HG02571 (cell line): ENCODE measurements around the gene TMEM106C.

Experiments
- ATAC-seq: cut with Tn5 transposase; IDR thresholded peaks from one replicate; pipeline ENCODE4 v1.9.1; 2021; ENCODE audit warnings: mild to moderate bottlenecking, moderate library complexity; ENCODE audit not compliant: unreplicated experiment

The TMEM106C gene

DNA sequence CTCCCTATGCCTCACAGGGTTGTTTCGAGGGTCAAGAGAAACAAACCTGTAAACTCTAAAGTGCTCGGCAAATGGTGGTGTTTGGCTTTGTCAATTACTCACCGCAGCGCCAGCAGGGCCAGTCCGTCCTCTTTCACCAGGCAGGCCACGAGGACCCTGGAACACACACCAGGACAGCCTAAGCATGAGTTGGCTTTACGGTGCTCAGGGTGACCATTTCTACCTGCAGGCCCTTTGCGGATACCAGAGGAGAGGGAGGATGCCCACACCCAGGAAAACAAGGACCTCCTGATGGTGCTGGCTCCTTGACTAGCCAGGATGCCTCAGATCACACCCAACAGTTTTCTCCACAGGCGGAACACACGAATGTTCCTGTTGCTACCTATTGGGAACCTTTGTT is 29.4 kb downstream of the TMEM106C start:
- no peak for ATAC-seq

DNA sequence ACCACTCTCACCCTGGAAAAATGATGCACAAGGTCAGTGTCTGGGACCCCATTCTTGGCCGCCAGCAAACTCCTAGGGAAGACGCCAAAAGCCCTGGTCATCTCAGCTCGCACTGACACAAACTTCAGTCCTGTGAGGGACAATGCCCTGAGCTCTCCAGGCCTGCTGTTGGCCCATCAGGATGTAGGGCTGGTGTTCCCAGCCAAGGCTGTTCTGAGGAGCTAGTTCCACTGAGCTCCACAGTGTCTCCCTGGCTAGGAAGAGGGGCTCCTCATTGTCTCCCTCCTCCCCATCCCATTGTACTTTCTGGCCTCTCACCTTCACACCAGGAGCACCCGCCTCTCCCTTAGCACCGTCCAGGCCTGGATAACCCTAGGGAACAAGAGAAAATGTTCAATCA is 30.1 kb downstream of the TMEM106C start:
- ATAC-seq, result no peak

DNA sequence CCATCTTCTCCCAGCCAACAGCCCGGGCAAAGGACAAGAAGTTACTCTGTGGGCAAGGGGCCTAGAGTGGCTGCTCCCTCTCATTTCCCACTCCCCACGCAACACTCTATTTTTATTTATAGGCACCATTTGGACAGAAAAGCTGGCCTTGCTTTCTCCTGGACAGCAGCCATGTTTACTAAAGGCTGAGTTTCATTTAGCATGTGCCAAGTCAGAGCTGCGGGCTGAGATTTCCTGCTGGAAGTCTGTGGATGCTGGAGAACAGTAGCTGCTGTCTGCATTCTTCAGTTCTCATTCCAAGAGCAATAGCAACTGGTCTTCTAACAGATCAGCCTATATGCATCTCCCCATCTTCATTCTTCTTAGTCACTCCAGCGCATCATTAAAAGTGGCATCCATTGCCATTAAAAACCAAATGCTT is 32.6 kb downstream of the TMEM106C start:
- ATAC-seq, result no peak

DNA sequence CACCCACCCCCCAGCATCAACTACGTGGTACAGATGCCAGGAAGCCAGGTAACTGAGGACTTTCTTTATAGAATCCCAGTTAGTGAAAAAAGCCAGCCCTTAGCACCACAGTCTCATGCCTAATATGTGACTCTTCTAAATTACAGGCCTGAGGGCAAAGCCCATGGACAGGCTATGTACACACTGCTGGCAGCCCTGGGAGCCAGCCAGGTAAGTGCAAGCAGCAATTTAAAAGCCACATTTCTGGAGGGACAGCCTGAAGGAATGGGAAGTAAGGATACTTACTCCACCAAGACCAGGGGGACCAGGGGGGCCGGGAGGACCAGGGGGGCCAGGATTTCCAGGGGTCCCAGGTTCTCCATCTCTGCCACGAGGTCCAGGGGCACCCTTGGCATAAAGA is 33.9 kb downstream of the TMEM106C start:
- no peak for ATAC-seq

DNA sequence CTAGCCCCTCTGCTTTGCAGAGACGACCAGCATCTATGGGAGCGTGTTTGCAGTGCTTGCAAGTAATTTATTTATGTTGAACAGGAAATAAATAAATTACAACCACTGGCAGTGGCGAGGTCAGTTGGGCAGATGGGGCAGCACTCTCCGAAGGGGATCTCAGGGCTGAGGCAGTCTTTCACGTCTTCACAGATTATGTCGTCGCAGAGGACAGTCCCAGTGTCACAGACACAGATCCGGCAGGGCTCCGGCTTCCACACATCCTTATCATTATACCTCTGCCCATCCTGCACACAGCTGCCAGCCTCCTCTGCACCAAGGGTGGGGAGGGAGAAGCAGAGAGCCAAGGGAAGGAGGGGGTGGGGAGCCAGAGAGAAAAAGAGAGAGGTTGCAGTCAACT is 36.4 kb downstream of the TMEM106C start:
- ATAC-seq, result no peak

DNA sequence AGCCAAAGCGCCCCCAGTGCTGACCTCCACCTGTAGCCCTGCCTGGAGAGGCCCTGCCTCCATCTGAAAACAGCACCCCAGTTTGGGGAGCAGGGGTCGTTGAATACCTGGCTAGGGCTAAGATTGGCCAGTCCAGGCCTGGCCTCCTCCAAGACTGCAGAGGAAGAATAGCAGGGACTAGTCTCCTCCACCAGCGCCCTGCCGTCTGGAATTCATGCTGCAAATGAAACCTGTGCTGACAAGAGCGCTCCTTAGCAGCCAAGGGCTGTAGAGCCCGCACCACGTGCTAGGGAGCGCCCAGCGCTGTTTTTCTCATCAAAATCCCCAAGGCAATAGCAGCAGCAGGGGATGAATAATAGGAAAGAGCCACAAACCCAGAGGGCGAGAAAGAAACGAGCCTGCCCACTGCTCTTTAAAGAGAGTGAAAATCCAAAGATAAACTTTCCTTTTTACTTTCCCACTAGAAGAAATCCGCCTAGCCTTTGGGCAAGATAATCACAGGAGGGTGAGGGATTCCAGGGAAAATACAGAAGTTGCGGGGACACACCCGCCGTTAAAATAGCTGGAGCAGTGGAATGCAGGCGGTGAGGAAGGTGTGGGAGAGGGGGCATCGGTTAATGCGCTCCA is 37.6 kb downstream of the TMEM106C start:
- ATAC-seq, result no peak

DNA sequence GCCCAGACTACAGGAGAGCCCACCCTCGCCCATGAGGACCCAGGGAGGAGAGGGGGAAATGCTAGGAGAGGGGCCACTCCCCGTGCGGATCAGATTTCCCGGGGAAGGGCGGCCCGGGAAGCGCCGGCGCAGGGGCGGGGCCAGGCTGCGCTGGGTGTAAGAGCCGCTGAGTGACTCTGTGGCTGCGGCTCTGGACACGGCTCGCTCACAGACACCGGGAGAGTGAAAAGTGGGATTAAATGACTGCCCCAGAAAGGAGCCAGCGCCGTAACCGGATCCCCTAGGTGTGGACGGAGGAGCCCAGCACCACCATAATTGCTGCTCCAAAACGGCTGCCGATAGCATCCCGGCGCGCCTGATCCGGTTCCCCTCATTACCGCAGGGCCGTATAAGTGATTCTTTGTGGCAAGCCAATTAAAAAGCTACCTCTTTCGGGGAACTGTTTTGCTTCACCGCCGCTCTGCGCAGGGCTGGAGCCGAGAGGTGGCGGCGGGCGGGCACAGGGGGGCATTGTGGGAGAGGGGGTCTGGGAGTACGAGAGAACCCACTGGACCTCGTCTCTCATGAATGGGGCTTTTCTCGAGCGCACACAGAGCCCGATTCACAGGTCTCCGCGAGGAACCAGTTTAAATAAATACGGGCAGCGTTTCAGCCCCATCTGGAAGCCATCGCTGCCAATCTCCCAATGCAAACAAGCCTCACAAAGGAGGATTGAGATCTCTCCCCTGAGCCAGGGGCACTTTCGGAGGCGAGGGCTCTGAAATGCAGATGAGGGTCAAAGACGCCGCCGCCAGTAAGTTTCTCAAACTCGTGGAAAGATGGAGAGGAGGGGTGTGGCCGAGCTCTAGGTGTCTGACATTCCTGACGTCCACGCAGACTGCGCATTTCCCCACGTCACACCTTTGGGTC is 38.4 kb downstream of the TMEM106C start:
- ATAC-seq, result no peak

DNA sequence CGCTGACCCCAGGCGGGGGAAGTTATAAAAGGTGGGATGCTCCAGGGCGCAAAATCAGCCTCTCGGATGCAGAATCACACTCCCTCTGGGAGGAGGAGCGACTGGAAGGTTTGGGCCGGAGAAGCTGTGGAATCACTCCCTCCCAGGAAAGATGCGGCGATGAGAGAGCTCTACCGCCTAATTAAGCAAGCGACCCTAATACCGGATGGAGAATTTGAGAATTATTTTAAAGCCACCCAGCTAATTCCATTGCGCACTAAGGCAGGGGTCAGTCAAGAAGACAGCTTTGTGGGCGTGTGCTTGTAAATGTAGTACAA is 39.0 kb downstream of the TMEM106C start:
- ATAC-seq, result no peak

DNA sequence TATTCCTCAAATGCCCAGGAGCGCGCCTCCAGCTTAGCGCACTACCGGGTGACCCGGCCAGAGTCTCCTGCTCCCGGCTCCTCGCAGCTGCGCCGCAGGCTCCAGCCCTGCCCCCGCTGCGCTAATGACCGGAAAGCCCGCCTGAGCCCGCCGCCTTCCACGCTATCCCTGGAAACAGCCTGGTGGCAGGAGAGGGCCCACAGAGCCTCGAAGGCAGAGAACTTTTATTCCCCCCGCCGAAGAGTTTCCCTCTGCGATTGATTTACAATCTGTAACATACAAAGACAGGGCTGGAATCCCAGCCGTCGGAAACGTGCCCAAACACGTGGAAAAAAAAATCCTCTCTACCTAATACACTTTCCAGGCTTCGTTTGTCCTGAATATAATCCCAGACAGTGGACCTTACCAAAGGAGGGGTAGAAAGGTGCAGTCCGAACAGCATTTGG is 39.4 kb downstream of the TMEM106C start:
- no peak for ATAC-seq

DNA sequence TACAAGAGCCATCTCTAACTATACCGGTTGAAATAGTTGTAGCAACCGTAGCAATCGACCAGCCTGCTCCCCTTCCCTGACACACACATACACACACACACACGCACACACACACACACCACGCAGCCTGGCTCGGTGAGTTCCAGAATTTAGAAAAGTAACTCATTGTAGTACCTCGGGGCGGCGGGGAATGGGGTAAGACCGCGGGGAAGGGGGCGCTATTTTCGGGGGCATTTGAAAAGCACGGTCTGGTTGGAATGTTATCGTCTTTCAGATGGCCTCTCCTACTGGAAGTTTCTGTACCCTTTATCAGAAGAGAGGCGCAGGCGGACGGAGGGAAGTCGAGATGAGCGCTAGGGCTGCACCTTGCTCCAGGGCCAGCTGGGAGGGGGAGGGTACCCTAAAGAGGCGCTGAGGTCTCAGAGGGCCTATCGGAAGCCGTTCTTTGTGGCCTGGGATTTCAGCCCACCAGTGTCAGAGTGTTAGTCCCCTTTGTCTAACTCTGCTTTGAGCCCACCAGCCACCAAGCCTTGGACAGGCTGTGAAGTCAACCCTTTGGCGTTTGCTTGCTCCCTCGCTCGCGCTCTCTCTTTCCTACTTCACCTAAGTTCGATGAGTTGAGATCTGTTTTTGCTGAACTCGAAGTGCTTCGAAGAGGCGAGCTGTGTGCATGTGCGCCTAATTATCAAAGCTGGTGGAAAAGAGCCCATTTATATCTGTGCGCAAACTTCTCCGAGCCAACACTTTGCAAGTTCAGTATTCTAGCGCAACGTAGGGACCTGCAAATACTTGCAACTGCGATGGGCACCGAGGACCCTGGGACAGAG is 40.0 kb downstream of the TMEM106C start:
- no peak for ATAC-seq

DNA sequence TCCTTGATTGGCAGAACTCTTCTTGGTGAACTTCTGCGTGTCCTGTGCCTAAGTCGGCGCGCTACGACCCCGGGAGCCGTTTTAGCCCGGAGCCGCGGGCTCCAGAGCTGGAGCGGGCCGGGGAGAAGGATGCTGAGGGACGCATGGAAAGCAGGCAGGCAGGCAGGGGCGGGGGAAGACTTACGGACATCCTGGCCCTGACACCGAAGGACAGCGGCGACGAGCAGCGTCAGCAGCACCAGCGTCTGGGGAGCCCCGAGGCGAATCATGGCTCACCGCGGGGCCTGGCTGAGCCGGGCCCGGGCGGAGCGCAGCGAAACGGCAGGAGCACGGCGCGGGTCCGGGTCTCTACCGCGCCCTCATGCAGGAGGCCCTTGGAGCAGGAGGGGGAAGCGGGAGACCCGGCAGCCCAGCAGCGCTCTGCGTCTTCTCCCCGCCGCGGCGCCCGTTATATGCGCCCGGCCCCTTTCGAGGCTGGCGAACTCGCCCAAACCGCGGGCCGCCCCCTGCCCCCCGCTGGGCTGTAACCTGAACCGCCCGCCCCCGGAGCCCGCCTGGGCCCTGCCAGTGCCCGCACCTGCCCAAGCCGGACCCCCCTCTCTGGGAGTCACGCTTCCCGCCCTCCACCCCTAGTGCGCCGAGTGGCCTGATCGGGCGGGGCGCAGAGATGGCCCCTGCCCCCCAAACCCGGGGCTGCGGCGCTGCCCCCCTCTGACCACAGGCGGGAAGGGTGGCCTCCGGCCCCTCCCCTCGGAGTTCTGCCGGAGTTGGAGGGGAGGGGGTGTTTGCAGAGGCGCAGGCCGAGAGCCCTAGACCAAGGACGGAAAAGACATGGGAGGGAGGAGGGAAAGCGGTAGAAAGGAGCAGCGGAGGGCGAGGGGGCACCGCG is 40.9 kb downstream of the TMEM106C start, which contains the start of gene COL2A1:
Gene COL2A1, minus strand, starts transcription at position 424 of the 889 bp plus-strand sequence. Its CDS starts 155 bp downstream, at position 269.
- ATAC-seq, result no peak

DNA sequence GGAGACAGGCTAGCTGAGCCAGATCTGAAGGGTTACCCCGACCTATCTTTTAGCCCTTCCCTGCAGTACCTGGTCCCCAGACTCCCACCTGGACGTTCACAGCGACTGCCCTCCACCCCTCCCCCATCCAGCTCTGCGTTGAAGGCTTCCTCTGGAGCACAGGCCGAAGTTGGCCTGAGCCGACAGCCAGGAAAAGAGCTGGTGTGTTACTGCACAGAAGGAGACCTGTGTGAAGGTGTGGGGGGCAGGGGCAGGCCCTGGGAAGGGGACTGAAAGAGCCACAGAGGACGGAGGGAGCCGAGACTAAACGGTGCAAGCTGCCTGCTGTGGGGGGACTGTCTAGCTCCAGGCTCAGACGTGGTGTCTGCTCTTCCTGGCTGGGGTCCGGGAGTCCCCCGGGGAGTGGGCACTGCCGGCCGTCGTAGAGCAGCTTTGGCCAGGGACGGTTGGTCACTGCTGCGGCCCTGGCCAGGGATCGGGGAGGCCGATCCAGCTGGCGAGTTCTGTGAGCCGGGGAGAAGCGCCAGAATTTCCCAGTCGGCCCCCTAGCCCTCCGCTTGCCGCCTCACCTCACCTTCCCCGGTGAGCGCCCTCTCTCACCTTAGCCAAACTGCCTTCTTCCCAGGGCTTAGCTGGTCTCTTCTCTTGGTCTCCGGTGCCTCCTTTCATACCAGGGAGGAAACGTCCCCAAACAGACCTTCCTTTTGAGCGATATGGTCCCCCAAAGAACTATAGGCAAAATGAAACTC is 41.8 kb downstream of the TMEM106C start:
- no peak for ATAC-seq

DNA sequence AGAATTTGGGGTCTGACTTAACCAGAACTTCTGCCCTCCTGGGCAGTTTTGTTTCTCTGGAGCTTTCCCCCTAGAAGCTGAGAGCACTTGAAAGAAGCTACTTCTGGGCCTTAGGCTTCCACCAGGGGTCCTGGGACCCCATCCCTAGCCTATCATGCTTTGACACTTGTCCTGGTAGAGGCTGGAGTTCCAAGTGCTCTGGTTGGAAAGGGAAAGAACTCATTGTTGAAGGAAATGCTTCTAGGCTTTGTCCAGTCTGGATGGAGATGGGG is 42.3 kb downstream of the TMEM106C start:
- ATAC-seq, result no peak

DNA sequence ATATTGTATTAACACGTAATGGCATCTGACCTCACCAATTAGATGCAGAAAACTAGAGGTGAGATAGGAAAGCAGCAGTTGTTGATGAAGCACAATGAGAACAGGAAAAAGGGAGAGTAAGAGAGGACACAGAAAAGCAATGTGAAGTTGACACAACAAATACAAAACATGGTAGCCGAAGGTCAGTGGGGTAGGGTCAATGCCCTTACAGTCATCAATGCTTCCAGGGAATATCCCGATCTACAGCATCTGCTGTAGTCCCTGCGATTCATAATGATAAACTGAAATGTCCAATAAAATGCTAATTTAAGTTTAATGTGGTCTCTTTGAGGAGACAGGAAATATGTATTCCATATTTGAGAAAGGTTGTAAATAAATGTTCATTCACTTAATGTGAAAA is 43.8 kb downstream of the TMEM106C start:
- no peak for ATAC-seq

DNA sequence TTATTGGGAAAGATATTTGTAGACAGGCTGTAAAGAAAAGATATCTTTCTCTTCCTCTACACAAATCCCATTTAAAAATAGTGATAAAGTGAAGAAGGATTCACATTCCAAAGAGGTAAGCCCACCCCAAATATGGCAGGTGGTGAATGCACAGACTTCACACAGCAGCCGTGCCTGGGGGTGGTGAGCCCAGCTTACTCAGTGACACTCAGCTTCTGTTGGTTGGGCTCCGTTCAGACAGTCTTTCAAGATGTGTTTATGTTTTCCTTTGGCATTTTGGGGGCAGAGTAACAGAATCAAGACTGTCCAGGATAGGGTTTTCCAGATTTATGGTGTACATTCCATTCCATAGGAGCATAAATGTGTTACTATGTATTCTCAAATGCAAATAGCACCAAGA is 45.0 kb downstream of the TMEM106C start:
- ATAC-seq, result no peak

DNA sequence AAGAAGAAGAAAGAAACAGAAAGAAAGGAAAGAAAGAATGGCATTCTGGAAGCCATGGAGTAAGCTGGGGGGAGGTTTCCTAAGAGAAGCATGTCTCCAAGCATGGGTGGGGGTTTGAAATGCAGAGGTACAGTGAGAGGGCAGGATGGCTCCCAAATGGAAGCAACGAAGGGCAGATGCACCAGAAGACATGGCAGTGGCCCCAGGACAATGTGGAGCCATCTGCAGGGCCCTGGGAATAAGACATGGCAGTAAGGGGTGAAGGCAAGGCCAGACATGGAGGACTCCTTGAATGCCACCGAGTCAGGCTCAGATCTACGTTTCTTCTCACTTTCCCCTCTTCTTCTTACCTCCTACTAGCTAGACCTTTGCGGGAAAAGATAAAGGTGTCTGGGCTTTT is 45.6 kb downstream of the TMEM106C start:
- ATAC-seq, result no peak

DNA sequence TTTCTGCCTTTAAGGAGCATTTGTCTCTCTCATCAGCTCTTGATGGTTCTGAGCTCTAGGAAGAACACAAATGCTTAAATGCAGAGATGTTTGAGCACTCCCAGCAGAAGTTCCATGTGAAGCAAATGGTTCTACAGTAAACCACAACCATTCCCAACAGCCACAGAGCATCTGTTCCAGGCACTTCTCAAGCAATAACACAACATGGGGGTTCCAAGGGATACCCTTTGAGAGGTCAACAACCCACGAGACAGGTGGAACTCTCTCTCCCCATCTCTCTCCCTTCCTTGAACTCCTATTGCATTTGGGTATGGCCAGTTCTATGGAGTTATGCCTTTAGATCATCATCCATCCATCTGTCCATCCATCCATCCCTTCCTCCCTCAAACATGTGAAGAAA is 46.1 kb downstream of the TMEM106C start:
- no peak for ATAC-seq

DNA sequence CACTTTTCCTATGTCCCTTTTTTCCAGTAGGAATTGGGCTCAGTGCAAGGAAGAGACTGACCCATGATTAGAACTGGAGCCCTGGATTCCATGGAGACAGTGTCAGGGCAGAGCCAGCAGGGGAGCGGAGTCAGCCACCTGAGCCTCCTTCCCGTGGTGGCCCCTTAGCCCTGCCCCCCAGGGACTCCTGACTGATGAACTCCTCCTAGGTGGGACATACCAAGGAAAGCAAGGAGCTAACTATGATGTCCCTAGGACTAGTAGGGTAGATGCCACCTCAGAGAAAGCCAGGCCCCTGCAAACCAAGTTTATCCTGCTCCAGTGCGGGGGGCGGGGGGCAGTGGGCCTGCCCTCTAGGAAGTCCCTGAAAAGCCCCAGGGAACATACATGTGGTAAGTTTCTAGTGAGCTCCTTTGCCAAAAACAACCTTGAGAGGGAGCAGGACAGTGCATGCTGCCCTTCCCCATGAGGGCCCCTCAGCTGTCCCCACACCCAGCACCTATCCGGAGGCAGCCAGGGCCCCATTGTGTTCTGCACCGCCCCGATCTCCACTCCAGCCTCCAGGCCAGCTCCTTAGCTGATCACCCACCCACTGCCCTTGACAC is 47.1 kb downstream of the TMEM106C start:
- no peak for ATAC-seq

DNA sequence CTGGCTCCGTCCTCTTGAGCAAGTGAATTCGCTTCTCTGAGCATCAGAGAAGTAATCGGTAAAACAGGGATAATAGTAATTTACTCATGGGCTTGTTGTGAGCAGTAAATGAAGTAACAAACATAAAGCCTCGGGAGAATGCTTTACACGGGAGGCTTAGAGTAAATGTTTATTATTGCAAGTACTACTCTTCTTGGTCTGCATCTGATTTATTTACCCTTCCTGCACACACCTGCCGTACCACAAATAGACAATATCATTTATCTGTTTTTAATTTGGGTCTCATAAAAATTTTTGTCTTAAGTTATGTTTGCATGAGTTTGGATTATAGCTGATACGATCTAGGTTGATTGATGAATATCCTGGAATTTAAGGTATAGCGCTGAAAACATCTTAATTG is 48.7 kb downstream of the TMEM106C start:
- ATAC-seq, result no peak

DNA sequence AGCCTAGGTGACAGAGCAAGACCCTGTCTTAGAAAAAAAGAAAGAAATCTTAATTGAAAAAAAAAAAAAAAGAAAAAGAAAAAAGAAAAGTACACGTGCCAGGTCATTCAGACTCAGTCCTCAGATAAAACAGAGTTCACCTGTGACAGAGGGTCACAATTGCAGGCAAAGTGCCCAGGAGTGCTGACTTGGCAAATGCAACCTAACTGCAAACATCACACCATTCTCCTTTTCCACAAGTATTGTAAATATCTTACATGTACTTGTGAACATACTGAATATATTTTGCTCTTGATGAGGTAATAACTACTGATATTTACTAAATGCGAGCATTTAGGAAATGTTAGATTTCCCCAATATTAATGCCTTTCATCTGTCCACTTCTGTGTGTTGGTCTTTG is 49.9 kb downstream of the TMEM106C start:
- ATAC-seq, result no peak
